ENCODE results near the gene SNX24. TPM values are rescaled to one million over a fixed set of nuclear protein-coding genes. Genes with fewer than 3 reads are reported as not detected.
"Not testable (repeated sequence)": the region's sequence is repeated elsewhere in the genome, so short reads cannot be mapped to it uniquely, and the experiment has no call there.

Gene SNX24
- total RNA-seq, 2 donors from 2014 or later = 9.8 to 13.3 TPM

DNA sequence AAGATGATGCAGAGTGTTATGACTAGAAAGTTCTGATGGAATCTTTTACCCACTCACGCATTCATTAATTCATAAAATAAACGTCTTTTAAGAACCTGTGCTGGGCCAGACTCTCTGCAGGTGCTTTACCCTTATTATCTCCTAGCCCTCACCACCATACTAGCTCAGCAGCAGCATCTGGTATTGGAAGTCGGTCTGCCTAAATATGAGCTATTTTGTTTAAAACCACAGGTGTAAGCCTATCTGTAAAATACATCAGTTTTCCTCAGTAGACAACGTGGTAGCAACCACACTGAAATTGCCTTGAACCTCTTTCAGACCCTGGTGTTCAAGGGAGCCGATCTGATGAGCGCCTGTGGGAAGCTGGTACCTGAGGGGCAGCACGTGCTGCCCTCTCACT, 121.7 kb downstream of the SNX24 start:
- 92% methylated on average over 7 of the region's 7 CpGs for WGBS
- Histone ChIP-seq H3K4me3 (no peak overlapping the region), H3K27ac (no peak overlapping the region), H3K4me1 (replicated peaks) (no peaks in the 10 kb centered on the region), H3K36me3 (no peaks in the 10 kb centered on the region), H3K27me3 (replicated peaks; ENCODE audit: insufficient read depth) (no peaks in the 10 kb centered on the region), H3K9me3 (no peaks in the 10 kb centered on the region)
- intact Hi-C loops (cut with DNase I) = no loop called here
- no peak for DNase-seq (ENCODE audit: low spot score)
- no peak for TF ChIP-seq POLR2A (IDR thresholded peaks at IDR 0.05)
- TF ChIP-seq, protein P1, sequence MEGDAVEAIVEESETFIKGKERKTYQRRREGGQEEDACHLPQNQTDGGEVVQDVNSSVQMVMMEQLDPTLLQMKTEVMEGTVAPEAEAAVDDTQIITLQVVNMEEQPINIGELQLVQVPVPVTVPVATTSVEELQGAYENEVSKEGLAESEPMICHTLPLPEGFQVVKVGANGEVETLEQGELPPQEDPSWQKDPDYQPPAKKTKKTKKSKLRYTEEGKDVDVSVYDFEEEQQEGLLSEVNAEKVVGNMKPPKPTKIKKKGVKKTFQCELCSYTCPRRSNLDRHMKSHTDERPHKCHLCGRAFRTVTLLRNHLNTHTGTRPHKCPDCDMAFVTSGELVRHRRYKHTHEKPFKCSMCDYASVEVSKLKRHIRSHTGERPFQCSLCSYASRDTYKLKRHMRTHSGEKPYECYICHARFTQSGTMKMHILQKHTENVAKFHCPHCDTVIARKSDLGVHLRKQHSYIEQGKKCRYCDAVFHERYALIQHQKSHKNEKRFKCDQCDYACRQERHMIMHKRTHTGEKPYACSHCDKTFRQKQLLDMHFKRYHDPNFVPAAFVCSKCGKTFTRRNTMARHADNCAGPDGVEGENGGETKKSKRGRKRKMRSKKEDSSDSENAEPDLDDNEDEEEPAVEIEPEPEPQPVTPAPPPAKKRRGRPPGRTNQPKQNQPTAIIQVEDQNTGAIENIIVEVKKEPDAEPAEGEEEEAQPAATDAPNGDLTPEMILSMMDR (IDR thresholded peaks at IDR 0.05) = no peak
- TF ChIP-seq POLR2AphosphoS5 (IDR thresholded peaks at IDR 0.05) = no peak

DNA sequence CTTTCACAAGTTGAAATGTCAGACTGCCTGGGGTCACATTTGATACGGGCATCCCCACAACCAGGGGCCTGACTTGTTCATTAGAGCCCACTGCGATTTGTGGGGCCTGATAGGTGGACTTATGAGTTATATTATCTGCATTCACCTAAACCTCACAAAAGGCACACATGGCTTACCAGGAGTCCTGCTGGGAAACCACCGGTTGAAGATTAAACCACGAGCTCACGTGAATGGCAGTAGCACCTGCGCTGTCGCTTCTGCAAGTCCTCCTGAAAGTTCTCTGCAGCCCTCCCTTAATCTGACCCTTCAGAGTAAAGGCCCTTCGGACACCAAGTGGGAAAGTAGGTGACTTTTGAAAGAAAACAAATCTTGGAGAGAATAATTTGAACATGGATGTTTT, 122.2 kb downstream of the SNX24 start:
- intact Hi-C loops (cut with DNase I) = no loop called here
- H3K27me3 ChIP-seq (replicated peaks; ENCODE audit: insufficient read depth) = no peaks in the 10 kb centered on the region
- TF ChIP-seq, protein P1 (IDR thresholded peaks at IDR 0.05) = no peak
- no peak for TF ChIP-seq POLR2AphosphoS5 (IDR thresholded peaks at IDR 0.05)
- TF ChIP-seq POLR2A (IDR thresholded peaks at IDR 0.05) = no peak
- H3K4me1 ChIP-seq (replicated peaks) = no peaks in the 10 kb centered on the region
- WGBS = 86% methylated on average over 8 of the region's 8 CpGs
- H3K36me3 ChIP-seq = no peaks in the 10 kb centered on the region
- no peak overlapping the region for H3K27ac ChIP-seq
- no peak for DNase-seq (ENCODE audit: low spot score)
- H3K4me3 ChIP-seq = no peak overlapping the region
- H3K9me3 ChIP-seq = no peaks in the 10 kb centered on the region

DNA sequence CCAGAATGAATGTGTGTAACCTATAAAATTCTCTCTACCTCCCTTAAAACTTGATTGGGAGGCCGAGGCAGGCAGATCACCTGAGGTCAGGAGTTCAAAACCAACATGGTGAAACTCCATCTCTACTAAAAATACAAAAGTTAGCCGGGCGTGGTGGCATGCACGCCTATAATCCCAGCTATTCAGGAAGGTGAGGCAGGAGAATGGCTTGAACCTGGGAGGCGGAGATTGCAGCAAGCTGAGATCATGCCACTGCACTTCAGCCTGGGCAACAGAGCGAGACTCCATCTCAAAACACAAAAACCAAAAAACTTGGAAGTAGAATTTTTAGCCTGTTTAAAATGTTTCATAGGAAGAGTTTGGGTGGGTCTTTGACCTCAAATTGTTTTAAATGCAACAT, 122.6 kb downstream of the SNX24 start:
- H3K36me3 ChIP-seq; H3K4me3 ChIP-seq; intact Hi-C loops (cut with DNase I); H3K27ac ChIP-seq; H3K27me3 ChIP-seq (replicated peaks; ENCODE audit: insufficient read depth); H3K9me3 ChIP-seq; DNase-seq (ENCODE audit: low spot score); H3K4me1 ChIP-seq (replicated peaks): not testable (repeated sequence)
- WGBS = 94% methylated on average over 6 of the region's 6 CpGs

DNA sequence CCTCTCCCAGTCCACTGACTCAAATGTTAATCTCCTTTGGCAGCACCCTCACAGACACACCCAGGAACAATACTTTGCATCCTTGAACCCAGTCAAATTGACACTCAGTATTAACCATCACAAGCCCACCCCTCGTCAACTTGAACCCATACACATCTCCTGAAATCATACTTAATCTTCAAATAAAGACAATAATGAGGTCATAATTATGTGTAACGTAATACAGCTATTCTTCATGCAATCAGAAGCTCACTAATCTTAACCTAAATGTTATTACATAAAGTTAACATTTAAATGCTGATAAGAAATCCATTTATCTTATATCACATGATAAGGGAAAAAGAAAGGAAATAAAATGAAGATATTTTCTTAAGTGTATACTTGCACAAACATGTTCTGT, 125.9 kb downstream of the SNX24 start:
- Histone ChIP-seq H3K9me3 (no peaks in the 10 kb centered on the region), H3K27ac (no peak overlapping the region), H3K27me3 (replicated peaks; ENCODE audit: insufficient read depth) (no peaks in the 10 kb centered on the region), H3K4me3 (no peak overlapping the region), H3K36me3 (no peaks in the 10 kb centered on the region), H3K4me1 (replicated peaks) (no peaks in the 10 kb centered on the region)
- intact Hi-C loops (cut with DNase I) = no loop called here
- 96% methylated on average over 2 of the region's 2 CpGs for WGBS
- TF ChIP-seq, protein P1 (IDR thresholded peaks at IDR 0.05) = no peak
- no peak for TF ChIP-seq POLR2A (IDR thresholded peaks at IDR 0.05)
- TF ChIP-seq POLR2AphosphoS5 (IDR thresholded peaks at IDR 0.05) = no peak
- DNase-seq (ENCODE audit: low spot score) = no peak

DNA sequence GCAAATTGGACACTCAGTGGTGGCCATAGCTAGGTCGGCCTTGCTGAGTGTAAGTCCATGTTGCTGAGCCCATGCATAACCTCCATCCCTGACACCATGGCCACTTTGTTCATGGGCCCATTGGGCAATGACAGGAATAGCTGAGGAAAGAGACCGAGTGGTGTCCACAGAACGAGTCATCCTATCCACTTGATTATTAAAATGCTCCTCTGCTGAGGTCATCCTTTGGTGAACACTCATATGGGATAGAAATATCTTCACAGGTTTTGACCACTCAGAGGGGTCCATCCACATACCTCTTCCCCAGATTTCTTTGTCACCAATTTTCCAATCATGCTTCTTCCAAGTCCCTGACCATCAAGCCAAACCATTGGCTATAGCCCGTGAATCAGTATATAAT, 127.5 kb downstream of the SNX24 start:
- Histone ChIP-seq H3K27me3 (replicated peaks; ENCODE audit: insufficient read depth) (no peaks in the 10 kb centered on the region), H3K27ac (no peak overlapping the region), H3K4me1 (replicated peaks) (no peaks in the 10 kb centered on the region), H3K36me3 (no peaks in the 10 kb centered on the region), H3K4me3 (no peak overlapping the region), H3K9me3 (no peaks in the 10 kb centered on the region)
- intact Hi-C loops (cut with DNase I) = no loop called here
- TF ChIP-seq, protein P1 (IDR thresholded peaks at IDR 0.05) = no peak
- TF ChIP-seq POLR2A (IDR thresholded peaks at IDR 0.05) (no peak), POLR2AphosphoS5 (IDR thresholded peaks at IDR 0.05) (no peak)
- WGBS = 95% methylated on average over 4 of the region's 4 CpGs
- DNase-seq (ENCODE audit: low spot score) = no peak

DNA sequence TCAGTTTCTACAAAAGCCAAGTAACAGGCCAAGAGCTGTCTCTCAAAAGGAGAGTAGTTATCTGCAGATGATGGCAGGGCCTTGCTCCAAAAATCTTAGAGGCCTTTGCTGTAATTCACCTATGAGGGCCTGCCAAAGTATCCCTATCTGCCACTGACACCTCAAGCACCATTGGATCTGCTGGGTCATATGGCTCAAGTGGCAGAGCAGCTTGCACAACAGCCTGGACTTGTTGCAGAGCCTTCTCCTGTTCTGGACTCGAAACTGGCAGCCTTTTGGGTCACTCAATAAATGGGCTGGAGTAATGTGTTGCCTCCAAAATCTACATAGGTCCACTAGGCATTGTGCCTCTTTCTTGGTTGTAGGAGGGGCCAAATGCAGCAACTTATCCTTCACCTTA, 128.3 kb downstream of the SNX24 start:
- H3K9me3 ChIP-seq; H3K4me3 ChIP-seq; H3K27ac ChIP-seq; DNase-seq (ENCODE audit: low spot score); H3K36me3 ChIP-seq; H3K27me3 ChIP-seq (replicated peaks; ENCODE audit: insufficient read depth); H3K4me1 ChIP-seq (replicated peaks); intact Hi-C loops (cut with DNase I): not testable (repeated sequence)
- WGBS = 92% methylated on average over 1 of the region's 1 CpG

DNA sequence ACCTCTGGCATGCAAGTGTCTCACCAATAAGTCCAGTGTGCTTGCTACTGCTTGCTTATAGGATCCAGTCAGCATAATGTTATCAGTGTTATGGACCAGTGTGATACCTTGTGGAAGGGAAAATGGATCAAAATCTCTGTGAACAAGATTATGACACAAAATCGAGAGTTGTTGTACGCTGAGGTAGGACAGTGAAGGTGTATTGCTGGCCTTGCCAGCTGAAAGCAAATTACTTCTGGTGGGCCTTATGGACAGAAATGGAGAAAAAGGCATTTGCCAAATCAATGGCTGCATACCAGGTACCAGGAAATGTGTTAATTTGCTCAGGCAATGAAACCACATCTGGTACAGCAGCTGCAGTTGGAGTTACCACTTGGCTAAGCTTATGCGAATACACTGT, 128.8 kb downstream of the SNX24 start:
- H3K27ac ChIP-seq; H3K4me3 ChIP-seq; H3K27me3 ChIP-seq (replicated peaks; ENCODE audit: insufficient read depth); H3K4me1 ChIP-seq (replicated peaks); H3K36me3 ChIP-seq; H3K9me3 ChIP-seq; DNase-seq (ENCODE audit: low spot score); intact Hi-C loops (cut with DNase I): not testable (repeated sequence)
- whole genome bisulfite sequencing = 92% methylated on average over 3 of the region's 3 CpGs
